AG08395 (cell line): Measurements from ENCODE around the gene ANKLE1.

Source experiments
- DNase-seq: peaks from one replicate; pipeline ENCODE4 v3.0.0; 2012; ENCODE audit warnings: mixed read lengths, low spot score

Gene ANKLE1, protein sequence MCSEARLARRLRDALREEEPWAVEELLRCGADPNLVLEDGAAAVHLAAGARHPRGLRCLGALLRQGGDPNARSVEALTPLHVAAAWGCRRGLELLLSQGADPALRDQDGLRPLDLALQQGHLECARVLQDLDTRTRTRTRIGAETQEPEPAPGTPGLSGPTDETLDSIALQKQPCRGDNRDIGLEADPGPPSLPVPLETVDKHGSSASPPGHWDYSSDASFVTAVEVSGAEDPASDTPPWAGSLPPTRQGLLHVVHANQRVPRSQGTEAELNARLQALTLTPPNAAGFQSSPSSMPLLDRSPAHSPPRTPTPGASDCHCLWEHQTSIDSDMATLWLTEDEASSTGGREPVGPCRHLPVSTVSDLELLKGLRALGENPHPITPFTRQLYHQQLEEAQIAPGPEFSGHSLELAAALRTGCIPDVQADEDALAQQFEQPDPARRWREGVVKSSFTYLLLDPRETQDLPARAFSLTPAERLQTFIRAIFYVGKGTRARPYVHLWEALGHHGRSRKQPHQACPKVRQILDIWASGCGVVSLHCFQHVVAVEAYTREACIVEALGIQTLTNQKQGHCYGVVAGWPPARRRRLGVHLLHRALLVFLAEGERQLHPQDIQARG

DNA sequence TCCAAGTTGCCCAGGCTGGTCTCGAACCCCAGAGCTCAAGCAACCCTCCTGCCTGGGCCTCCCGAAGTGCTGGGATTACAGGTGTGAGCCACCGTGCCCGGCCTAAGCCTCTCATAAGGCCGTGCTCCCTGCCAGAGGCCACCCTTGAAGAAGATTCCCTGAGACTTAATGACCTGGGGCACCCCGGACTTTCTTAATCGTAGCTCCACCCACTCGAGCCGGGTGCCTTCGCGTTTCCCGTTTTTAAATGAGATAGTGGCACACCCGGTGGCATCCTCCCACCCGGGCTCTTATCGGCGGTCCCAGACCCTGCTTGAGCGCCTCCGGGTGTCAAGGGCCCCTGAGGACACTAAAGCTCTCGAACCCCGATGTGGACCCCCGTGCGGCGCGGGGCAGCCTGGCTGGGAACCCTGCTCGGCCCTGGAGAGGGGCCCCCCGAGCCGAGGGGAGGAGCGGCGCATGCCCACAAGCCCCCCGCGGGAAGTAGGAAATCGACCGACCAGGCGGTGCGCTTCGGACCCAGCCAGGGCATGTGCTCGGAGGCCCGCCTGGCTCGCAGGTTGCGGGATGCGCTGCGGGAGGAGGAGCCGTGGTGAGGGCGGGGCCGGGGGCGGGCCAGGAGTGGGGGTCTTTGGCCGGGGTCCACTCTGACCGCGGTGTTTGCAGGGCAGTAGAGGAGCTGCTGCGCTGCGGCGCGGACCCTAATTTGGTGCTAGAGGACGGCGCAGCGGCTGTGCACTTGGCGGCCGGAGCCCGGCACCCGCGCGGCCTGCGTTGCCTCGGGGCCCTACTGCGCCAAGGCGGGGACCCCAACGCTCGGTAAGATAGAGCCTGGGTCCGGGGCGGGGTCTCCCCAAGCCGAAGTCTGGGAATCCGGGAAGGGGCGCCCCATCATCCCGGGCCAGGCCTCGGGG is at the start of gene ANKLE1:
Gene ANKLE1, plus strand, starts transcription at position 511 of the 914 bp plus-strand sequence. Its CDS starts 20 bp downstream, at position 531.
- peak; percentile 35 for DNase-seq

DNA sequence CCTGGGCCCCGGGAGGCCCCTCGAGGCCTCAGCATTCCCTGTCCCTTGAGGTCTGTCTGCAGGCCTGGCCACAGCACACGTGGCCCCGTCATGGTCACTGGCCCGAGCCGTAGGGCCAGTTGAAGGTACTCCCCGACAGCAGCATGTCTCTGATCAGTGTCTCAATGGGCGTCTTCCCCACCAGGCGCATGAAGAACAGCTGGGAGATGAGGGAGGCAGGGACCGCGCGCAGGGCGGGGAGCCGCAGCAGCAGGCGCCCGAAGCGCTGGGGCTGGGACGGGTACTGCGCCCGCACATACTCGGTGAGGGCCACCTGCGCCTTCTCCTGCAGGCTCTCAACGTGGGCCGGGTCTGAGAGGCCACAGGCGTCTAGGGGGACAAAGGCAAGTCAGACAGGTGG is 49.4 kb upstream of the ANKLE1 start:
- DNase-seq, result no peak

GRCh38 chr19:17234911-17235299 is 46.8 kb upstream of the ANKLE1 start:
- DNase-seq, result peak; percentile 58

DNA sequence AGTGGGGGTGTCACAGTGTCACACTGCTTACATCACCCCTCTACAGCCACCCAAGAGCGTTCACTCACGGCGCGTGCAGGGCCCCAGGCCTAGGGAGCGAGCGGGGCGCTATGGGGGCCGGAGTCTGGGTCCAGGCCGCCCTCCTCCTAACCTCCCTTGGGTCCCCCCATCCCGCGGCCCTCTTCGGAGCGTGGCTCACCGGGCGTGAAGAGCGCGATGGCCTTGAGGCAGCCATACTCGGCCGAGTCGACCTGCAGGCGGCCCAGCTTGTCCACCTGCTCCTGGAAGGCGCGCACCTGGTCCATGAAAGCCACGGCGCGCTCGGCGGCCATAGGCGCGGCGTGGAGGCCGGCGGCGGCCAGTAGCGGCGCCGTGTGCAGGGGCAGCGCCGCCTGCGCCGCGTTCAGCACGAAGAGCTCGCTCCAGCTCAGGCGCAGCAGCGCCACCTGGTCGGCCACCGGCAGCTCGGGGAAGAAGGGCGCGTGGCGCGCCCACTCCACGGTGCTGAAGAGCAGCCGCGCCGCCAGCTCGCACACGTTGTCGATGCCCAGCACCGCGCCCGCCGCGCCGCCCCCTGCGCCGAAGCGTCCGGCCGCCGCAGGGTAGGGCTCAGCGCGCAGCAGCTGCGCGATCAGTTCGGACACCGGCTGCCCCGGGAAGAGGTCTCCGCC is 46.3 kb upstream of the ANKLE1 start:
- peak; percentile 47 for DNase-seq

- DNase-seq, result no peak
These were observed 45.5 kb upstream of the ANKLE1 start for GRCh38 chr19:17235971-17236777.

- DNase-seq, result no peak
These were observed 44.7 kb upstream of the ANKLE1 start for GRCh38 chr19:17236811-17237543.

DNA sequence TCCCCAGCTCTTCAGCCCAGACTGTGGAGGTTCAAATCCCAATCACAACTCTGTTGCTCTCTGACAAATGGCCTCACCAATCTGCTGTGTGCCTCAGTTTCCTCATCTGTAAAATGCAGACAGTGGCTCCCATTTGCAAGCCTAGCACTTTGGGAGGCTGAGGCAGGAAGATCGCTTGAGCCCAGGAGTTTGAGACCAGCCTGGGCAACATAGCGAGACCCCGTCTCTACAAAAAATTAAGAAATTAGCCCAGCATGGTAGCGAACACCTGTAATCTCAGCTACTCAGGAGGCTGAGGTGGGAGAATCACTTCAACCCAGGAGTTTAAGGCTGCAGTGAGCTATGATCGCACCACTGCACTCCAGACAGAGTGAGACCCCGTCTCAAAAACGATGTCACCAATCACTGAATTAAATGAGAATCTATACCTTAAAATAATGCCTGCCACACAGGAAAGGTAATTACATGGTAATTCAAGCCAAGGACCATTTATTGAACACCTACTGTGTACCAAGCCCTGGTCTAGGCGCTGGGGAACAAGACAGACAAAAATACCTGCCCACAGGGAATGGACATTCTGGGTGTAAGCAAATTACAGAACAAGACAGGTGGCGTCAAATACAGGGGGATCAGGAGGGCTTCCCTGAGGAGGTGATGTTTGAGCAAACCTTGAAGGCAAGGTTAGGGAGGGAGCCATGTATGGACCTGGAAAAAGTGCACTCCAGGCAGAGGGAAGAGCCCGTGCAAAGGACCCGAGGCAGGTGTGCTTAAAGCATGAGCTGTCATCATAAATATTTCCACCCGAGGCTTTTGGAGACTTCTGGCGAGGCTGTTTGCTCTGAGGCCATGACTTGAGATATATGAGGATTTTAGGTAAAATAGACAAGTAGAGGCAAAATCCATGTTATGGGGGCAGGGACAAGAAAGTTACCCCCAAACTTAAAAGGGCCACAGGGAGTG is 43.7 kb upstream of the ANKLE1 start:
- no peak for DNase-seq

DNA sequence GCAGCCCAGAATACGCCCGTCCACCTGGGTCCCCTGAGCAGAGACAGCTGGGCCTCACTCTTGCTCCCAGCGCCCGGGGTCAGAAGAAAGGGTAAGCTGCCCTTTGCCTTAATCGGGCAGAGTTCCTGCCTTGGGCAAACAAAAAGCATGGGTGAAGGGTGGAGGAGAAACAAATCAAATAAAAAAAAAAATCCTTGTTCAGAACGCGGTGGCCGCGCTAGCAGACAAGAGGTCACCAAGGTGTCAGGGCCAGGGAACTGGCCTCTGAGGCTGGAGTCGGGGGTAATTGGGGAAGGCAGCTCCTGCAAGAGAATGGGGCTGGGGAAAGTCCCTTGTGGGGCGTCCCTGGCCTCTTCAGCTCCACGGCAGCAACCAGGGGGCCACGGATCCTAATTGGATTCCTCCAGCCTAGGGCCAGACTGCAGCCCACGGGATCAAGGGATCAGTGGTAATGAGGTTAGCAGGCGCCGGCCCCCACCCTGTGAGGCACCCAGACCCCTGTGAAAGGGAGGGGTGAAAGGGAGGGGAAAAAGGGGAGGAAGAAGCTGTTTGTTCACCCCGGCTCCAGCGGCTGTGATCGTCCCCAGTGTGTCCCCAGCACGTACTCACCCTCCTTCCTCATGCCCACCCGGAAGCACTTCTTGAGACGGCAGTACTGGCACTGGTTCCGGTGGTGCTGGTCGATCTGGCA is 41.5 kb upstream of the ANKLE1 start:
- no peak for DNase-seq

DNA sequence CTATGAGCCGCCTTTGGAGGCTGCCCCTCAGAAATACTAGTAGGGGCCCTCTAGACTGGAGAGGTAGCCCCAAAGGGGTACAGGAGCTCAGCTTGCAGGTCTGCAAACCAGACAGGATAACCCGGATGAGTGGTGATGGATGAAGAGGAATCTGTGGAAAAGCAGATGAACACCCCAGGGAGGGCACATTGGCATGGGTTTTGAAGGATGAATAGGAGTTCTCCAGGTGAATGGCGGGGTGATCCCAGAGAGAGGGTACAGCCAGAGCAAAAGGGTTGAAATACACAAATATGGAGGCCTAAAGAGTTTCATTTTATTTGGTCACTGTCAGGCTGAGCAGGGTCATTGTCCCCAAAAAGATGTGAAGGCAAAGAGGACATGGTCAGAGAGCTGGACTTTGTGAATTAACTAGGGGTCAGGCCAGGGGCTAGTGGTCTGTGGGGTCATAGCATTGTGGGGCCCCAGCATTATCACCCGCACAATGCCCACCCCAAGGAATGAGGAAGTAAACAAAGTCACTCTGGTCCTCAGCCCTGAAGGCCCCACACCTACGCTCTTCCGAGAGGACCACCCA is 40.8 kb upstream of the ANKLE1 start:
- DNase-seq, result no peak

GRCh38 chr19:17242431-17243208 is 39.1 kb upstream of the ANKLE1 start:
- no peak for DNase-seq

DNA sequence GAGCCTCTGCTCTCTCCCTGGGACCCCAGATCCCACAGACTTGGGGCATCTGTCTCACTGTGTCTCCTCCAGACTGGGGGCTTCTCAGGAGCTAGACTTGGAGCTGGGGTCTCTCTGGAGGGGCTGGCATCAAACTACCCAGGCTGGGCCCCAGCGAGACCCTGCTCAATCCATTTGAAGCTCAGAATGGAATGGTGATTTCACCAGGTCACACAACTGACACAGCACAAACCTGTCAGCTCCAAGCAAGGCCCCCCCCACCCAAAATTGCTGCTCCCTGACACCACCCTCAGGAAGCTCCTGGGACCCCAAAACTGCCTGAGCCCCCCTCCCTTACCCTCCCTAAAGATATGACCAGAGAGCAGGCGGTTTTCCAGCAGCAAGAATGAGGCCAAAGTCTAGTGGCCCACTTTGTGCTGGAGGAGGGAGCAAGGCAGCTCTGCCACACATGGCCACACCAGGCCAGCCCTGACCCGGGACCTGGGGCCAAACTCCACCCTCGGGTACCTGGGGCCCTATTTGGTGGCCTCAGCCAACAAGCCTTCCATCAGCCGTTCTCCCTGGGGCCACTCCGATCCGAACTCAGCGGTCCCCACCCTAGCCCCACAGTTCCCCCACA is 38.4 kb upstream of the ANKLE1 start:
- no peak for DNase-seq

DNA sequence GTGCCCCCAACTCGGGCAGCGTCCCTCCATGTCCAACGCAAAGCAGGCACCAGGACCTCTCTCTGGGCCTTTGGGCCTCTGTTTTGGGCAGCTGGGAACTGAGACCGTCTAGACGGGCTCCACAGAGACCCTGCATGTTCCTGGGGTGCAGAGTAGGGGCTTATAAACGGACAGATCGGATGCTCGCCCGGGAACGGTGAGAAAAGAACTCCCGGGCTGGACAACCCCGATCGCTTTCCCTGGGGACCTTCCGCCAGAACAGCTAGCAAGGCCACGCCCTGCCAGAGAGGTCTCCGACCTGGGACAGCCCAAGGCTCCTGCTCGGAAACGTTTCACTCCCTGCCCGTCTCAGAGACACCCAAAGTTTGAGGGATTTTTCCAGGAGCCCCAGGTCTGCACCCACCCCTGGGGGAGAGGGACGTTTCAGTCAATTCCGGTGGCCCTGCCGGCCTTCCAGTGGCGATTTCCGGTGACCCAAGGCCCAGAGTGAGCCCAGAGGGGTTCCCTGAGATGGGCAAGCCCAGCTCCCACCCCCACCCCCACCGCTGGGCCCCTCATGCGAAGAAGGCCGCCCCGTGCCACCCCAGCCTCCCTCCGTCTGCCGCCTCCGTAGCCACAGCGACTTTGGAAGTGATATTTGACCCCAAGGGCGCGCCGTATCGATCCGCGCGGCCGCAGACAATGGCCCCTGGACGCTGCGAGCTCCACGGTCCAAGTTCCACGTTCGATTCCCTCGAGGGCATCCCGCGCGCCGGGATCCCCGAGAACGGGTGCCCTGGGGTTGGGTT is 37.7 kb upstream of the ANKLE1 start:
- peak; percentile 65 for DNase-seq

- no peak for DNase-seq
These were observed 36.8 kb upstream of the ANKLE1 start for GRCh38 chr19:17244618-17245534.

GRCh38 chr19:17245535-17245984 is 36.1 kb upstream of the ANKLE1 start, which contains the start of gene NR2F6:
NR2F6 (minus strand) TSS chr19:17245919; CDS start chr19:17245220, 699 bp downstream.
- DNase-seq, result peak; percentile 35
